GM21423 (cell line): ENCODE data around the gene LEUTX.
"Not testable (repeated sequence)": the region's sequence is repeated elsewhere in the genome, so short reads cannot be mapped to it uniquely, and the experiment has no call there.

Experiments
- ATAC-seq: cut with Tn5 transposase; IDR thresholded peaks from one replicate; pipeline ENCODE4 v1.9.1; 2021; ENCODE audit warnings: mild to moderate bottlenecking, moderate library complexity; ENCODE audit not compliant: unreplicated experiment

The LEUTX gene, protein sequence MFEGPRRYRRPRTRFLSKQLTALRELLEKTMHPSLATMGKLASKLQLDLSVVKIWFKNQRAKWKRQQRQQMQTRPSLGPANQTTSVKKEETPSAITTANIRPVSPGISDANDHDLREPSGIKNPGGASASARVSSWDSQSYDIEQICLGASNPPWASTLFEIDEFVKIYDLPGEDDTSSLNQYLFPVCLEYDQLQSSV

DNA sequence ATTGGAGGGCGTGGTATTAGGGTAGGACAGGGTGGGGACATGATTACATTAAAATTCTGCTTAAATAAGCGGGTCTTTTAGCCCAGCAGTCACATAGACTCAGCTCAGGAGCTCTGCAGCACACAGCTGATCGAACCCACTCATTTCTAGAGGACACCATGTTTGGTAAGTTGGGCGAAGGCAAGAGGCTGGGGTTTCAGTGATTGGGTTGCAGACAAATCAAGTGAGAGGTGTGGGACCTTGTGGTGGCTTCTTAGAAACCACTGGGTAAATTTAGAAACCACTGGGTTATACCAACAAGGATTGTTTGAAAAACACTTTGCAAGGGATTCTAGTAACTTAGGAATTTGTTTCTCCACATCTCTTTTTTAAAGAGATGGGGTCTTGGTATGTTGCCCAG lies at the start of gene LEUTX:
Gene LEUTX (plus strand): TSS at position 92 of the 400 bp plus-strand sequence. CDS start 67 bp downstream, at position 159.
- ATAC-seq = no peak

DNA sequence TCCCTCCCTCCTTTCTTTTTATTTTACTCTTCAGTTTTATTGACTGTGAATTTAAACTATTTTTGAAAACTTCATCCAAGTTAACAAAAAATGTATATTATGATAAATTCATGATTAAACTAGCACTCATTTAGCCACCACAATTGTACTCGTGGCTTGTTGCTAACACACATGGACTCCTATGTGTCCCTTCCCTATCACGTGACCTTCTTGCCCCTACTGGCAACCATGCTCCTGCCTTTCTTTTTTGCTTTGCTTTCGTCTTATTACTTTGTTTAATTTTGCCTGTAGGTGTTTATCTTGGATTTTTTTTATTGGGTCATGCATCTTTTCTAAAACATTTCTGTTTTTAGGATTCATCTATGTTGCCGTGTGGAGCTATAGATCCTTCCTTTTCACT lies 49.1 kb upstream of the LEUTX start:
- no peak for ATAC-seq

DNA sequence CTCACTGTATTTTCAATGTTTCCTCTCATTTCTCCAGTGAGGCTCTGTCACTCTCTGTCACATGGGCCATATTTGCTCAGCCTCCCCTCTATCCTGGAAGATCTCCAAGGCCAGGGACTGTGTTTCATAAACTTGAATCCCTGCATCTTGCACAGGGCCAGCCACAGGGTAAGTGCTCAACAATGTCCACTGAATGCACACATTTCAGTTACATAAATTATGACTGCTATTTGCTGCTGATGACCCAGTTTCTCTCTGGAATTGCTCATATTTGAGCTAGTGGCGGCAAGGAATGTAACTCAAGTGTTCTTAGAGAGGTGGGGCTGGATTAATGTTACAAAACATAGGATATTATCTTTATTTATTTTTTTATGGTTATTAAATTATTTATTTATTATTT lies 47.0 kb upstream of the LEUTX start:
- no peak for ATAC-seq

DNA sequence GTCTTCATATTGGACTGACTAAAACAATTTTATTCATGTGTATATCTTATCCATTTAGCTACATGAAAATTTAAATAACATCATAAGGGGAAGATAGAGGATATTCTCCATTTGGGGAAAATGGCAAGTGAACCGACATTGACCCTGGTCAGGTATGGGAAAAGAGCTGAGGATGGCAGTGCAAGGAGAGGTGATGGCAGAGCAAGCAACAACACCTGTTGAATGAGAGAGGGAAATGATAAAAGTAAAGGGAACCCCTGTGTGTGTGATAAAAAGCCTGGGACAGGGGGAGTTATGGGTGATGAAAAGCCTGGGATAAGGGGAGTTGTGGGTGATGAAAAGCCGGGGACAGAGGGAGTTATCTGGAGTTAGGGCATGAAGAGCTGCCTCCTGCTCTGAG lies 44.8 kb upstream of the LEUTX start:
- no peak for ATAC-seq

DNA sequence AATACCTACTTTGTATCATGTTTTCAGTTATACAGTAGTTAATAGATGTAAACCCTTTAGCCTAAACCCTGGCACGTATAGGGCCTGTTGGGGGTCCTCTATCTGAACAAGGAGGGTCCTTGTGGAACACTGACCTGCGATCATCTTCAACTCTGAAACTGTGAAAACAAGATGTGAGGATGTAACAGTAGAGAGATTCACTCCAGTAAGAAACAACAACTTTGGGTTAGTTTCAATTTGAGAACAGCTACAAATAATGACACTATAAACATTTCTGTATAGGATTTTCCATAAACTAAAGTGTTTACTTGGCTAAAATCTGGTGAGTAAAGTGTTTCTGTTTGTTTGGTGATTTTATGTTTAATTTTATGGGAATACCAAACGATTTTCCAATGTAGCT lies 43.0 kb upstream of the LEUTX start:
- ATAC-seq = no peak

DNA sequence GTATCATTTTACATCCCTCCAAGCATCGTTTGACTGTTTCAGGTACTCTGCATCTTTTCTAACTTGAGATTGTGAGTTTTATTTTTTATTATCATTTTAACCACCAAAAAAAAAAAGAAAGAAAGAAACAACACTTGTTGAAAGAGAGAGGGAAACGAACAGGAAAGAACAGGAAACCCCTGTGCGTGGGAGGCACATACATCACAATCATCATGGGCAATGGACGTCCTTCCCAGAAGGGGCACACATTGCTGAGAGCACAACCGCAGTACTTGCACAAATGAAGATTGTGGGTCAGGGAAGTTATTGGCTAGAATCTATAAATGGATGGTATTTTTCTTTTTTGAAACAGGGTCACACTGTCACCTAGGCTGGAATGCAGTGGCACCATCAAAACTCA lies 42.6 kb upstream of the LEUTX start:
- no peak for ATAC-seq

DNA sequence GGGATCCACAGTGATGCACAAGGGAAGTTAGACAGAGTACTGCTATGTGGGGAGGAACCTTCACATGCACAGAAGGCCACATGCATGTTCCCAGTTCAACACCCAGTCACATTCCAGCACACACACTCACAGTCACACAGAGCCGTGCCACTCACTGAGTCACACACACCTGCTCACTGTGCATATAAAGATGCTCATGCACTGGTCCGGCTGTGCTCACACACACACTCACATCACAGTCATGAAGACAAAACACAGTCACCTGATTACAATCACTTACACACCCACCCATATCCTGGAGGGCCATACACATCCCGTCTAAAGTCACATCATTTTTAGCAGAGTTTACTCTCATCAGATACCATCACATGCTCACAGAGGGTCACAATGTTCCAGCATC lies 41.3 kb upstream of the LEUTX start:
- ATAC-seq = no peak

DNA sequence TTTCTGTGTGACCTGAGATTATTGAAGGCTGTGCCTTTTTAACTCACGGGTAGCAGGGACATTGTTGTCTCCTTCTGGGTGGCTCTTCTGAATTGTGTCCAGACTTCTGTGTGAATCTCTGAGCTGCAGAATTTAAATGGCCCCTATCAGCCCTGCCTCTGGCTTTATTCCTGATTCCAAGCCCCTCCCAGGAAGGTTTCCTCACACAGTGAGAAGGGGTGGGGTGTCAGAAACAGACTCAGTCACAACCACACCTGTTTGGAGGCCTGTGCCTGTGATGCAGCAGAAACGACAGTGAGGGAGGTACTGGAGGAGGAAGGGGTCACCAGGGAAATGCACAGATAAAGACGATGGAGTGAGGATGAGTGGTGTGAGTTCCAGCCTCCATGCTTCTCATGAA lies 40.8 kb upstream of the LEUTX start, which contains the start of gene CLC:
Gene CLC (minus strand): TSS at position 139 of the 400 bp plus-strand sequence. CDS start 77 bp downstream, at position 62.
- no peak for ATAC-seq

DNA sequence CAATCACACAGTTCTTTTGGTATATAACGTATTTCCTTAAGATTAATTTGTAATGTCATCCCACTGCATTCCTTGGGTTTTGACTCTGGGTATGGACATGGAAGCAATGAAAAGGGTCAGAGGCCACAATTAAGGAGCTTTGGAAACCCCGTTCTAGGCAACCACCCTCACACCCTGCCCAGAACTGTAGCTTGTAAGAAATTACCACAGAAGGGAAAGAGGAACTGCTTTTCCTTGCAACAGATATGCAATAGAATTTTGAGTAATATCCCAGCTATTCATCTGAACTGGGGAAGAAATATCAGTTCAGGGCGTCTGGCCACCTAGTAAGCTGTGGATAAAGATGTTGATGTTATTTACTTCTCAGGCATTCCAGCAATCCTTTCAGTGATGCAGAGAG lies 39.8 kb upstream of the LEUTX start:
- ATAC-seq = no peak

DNA sequence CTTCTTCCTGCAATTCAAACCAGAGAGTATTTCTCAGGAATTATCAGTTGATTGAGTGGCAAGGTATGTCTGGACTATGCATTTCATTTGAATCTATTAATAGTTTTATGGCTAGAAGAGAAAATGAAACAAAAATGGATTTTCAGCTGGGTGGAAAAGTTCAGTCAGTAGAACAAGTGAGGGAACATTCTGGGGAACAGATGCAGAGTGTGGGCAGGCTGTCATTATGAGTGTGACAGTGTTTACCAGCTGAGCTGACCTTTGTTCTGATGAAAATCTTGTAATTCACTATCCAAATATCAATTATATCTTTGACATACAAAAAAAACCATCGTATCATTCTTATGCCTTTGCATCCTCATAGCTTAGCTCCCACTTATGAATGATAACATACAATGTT lies 38.3 kb upstream of the LEUTX start:
- no peak for ATAC-seq

DNA sequence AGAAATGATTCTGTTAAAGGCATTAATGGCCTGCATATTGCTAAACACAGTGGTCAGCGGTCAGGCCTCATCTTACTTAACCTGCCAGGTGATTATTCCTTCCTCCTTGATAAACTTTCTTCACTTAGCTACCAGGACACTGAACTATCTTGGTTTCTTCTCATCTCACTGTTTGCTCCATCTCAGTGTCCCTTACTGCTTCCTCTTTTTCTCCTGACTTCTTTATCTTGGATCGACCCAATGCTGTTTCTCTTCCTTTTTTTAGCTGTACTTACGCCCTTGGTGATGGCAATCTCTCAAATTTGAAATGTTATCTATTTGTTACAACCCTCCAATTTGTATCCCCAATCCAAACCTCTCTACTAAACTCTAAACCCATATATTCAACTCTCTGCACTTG lies 33.0 kb upstream of the LEUTX start:
- ATAC-seq = no peak

DNA sequence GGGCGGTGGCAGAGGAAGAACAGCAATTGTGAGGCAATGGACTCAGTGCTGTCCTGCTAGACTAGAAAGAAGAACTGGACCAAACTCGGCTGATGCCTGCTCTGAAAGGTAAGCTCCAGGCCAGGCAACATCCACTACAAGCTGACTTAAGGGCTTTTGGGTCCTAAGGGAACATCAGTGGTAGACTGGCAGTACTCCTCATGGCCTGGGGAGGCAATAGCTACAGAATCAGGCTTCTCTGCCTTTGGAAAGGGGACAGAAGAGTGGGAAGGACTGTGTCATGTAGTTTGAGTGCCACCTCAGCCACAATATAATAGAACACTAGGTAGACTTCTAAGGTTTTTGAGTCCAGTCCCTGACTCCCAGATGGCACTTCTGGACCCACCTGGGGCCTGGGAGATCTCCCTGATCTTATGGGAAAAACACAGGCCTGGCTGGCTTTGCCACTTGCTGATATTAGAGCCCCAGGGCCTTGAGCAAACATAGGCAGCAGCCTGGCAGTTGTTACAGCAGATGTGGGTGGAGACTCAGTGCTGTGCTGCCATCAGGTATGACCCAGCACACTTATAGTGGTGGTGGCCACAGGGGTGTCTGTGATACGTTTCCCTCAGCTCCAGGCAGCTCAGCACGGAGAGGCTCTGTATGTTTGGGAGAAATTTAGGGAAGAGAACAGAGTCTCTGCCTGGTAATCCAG lies 31.7 kb upstream of the LEUTX start:
- ATAC-seq = no peak

DNA sequence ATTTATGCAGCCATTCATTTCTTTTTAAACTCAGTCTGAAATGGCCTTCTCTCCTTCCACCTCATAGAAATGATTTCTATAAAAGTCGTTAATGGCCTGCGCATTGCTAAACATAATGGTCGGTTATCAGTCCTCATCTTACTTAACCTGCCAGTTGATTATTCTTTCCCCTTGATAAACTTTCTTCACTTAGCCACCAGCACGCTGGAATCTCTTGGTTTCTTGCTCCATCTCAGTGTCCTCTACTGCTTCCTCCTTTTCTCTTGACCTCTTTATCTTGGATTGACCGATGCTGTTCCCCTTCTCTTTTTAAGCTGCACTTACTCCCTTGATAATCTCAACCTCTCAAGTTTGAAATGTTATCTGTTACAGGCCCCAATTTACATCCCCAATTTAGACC lies 28.7 kb upstream of the LEUTX start:
- no peak for ATAC-seq

DNA sequence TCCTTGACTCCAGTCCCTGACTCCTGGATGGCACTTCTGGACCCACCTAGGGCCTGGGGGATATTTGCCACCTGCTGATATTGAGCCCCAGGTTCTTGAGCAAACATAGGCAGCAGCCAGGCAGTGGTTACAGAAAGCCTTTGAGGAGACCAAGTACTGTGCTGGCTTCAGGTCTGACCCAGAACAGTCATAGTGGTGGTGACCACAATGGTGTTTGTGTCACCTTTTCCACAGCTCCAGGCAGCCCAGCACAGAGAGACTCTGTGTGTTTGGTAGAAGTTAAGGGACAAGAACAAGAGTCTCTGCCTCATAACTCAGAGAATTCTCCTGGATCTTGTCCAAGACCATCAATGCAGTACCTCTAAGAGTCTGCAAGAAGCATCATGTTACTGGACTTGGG lies 26.3 kb upstream of the LEUTX start:
- ATAC-seq = no peak

DNA sequence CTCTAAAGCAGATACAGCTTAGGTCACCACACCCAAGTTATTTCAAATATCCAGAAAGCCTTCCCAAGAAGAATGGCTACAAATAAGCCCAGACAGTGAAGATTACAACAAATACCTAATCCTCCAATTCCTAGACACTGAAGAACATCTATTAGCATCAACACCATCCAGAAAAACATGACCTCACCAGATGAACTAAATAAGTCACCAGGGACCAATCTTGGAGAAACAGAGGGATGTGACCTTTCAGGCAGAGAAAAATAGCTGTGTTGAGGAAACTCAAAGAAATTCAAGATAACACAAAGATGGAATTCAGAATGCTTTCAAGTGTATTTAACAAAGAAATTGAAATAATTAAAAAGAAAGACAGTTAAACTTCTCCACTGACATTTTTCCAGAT lies 25.9 kb upstream of the LEUTX start:
- no peak for ATAC-seq

DNA sequence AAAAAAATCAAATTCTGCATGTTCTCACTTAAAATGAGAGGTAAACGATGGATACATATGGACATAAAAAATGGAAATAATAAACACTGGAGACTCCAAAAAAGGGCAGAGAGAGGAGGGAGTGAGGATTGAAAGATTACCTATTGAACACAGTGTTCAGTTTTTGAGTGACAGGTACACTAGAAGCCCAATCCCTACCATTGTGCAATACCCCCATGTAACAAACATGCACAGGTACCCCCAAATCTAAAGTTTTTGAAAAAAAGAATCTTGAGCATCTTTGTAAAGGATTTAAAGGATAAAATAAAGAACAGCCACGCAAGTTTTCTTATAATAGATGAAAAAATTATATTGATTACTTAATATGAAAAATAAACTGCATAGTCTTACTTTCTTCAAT lies 24.1 kb upstream of the LEUTX start:
- ATAC-seq = no peak

DNA sequence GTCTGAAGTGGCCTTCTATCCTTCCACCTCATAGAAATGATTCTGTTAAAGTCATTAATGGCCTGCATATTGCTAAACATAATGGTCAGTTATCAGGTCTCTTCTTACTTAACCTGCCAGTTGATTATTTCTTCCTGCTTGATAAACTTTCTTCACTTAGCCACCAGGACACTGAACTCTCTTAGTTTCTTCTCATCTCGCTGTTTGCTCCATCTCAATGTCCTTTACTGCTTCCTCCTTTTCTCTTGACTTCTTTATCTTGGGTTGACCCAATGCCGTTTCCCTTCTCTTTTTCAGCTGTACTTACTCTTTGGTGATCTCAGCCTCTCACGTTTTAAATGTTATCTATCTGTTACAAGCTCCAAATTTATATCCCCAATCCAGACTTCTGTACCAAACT lies 23.7 kb upstream of the LEUTX start:
- ATAC-seq = no peak

DNA sequence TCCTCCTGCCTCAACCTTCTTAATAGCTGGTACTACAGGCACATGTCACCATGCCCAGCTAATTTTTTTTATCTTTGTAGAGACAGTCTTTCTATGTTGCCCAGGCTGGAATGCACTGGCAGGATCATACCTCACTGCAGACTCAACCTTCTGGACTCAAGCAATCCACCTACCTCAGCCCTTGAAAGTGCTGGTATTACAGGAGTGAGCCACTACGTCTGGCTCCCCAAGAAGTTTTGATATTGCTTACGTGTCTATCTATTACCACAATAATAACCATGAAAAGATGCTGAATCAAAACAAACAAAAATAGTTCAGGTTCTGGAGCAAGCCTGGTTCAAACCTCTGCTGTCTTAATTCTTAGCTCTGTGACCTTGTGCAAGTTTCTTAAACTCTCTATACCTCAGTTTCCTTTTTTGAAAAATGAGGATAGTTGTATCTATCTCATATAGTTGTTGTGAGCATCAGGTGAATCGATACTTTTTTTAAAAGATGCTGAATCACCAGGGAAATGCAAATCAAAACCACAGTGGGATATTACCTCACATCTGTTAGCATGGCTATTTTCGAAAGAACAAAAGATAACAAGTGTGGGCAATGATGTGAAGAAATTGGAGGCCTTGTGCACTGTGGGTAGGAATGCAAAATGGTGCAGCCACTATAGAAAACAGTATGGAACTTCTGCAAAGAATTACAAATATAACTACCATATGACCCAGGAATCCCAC lies 19.0 kb upstream of the LEUTX start:
- ATAC-seq = no peak

DNA sequence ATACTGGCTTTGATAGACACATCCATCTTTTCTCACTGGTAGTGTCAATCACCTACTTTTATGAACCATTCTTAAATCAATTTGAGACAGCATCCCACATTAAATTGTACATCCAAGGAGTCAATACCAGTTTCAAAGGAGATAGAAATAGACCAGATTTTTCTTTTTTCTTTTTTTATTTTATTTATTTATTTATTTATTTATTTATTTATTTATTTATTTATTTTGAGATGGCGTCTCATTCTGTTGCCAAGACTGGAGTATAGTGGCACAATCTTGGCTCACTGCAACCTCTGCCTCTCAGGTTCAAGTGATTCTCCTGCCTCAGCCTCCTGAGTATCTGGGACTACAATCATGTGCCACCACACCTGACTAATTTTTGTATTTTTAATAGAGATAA lies 16.8 kb upstream of the LEUTX start:
- ATAC-seq = not testable (repeated sequence)

DNA sequence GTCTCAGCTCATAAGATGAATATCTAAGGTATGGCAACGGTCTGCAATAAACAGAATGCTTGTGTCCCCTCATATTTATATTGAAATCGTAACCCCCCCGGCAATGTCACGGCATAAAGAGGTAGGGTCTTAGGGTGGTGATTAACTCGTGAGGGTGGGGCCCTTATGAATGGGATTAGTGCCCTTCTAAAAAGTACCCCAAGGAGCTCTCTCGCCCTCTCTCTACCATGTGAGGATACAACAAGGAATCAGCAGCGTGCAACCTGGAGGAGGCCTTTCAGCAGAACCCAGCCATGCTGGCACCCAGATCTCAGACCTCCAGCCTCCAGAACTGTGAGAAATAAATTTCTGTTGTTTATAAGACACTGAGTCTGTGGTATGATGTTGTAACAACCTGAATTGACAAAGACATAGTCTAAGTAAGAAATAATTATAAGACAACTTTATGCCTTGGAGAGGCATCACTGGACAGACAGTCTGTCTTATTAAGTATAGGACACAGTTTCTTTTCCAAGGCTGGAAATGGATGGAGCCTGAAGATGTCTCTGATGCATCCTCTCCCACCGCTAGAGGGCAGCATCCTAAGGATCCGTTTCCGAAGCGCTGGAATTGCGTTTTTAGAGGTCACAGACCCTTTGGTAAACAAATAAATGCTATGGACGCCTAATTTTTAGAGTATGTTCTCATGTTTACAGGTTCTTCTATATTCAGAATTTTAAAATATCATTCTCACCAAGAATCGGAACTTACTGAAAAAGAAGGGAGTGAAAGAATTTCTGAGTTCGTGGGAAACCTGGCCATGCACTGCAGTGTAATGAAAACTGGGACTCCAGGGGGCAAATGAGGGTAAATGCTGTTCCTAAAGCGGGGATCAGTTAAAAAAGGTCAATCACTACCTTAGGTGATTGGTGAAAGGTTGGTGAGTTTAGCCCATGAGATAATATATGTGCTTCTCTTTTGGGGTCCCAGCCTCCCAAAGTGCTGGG lies 13.3 kb upstream of the LEUTX start:
- no peak for ATAC-seq

DNA sequence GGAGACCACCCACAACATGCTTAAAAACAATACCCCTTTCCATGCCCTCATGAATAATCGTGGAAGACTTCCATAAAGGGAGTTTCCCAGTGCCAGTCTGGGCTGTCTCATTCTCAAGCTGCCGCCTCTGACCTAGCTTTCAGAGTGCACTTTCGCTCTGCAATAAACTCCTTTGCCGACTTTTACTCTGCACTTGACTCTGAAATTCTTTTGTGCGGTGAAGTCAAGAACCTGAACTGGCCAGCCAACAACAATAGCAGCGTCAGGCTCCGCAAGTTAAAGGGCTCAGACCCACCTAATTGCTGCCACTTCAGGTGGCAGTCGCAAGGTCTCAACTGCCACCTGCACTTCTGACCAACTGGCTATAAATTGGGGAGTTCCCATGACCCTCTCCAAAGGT lies 10.3 kb upstream of the LEUTX start:
- no peak for ATAC-seq
